CD4-positive, alpha-beta T cell treated with Interleukin-2 at 100 ng/mL for 4 hours (primary cell): ENCODE measurements around the gene EXTL2.
"Not testable (repeated sequence)": the region's sequence is repeated elsewhere in the genome, so short reads cannot be mapped to it uniquely, and the experiment has no call there.

ENCODE experiments used
- DNase-seq: peaks from one replicate; pipeline ENCODE4 v3.0.0-alpha.2; 2020; ENCODE audit warnings: low spot score

The EXTL2 gene

DNA sequence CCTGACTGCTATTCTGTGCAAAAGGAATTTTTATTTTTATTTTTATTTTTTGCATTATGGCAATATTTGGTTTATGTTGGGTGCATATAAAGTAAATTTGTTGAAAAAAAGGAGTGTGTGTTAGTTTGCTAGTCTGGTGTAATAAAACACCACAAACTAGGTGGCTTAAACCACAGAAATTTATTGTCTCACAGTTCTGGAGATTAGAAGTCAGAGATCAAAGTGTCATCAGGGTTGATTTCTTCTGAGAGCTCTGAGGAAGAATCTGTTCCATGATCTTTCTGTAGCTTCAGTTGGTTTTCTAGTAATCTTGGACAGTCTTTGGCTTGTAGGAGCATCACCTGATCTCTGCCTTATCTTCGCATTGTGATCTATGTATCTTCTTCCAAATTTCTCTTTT is 7.7 kb upstream of the EXTL2 start:
- DNase-seq, result no peak

DNA sequence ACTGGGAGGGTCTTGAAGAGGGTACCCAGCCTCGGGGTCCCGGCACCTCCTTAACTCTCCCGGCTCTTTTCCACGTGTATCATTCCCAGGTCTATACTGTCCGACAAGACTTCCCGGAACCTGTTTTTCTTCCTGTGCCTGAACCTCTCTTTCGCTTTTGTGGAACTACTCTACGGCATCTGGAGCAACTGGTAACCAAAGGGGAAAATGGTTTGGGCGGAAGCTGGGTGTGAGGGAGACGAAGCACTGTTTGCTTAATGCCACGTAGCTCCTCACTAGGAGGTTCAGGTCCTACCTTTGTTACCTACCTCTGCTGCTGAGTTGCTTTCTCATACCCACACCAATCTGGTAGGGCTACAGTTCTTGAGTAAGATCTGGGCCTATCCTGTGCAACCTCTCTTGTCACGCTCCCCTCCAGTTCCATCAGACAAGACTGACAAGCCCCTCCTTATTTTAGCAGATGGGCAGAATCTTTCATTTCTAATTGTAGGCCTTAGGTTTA is 1.9 kb upstream of the EXTL2 start:
- peak; percentile 78 for DNase-seq

DNA sequence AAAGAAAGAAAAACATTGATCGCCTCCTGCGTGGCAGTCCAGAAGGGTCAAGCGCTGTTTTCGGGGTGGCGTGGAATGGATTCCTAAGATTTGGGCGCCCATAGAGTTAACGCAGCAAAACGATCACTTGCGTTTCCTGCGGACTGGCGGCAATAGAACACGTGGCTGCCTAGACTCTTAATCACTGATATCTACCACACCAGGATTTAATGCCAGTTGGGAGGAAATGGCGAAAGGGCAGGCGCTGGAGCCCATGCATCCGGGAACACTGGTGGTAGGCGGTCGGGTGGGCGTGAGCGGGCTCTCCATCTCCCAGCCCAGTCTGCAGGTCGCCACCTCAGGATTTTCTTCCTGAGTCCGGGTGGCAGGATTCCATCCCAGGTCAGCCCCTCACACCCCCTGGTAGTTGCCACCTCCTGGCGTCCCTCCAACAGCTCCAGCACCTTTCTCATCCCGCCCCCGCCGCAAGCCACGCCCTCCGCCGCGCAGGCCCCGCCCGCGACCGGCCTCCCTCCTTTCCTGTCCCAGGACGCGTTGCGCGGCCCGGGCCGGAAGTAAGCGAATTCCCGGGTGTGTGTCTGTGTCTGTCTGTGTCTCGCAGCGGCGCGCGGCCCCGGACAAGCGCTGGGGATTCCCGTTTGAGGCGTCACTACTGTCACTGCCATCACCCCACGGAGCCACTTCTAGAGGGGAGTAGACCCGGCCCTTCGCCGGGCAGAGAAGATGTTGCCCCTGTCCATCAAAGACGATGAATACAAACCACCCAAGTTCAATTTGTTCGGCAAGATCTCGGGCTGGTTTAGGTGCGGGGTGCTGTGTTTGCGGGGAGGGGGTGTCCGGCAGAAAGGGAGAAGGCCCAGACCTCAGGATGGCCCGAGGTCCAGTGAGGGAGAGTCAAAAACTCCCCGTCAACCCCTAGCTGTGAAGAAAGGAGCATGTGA is 1.2 kb upstream of the EXTL2 start, which contains the start of gene SLC30A7:
SLC30A7 (plus strand) TSS at position 551 of the 941 bp plus-strand sequence; CDS start at position 724, 173 bp downstream.
- peak; percentile 94 for DNase-seq

DNA sequence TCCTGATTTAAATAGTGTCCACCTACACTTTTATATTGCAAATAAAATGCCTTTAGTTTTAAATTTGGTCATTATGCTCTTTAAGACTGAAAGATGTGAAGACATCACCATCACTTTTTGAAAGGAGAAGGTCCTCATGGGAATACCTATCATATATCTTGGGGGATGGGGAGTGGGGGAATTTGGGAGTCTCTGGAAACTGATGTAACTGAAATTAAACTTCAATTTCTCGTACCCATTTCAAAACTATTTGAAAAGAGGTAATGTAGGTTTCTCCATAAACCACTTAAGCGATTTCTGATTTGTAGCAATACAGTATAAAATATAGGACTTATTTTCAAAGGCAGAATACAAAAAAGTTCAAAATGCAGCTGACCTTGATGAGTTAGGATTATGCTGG is 924 bp downstream of the EXTL2 start:
- no peak for DNase-seq

DNA sequence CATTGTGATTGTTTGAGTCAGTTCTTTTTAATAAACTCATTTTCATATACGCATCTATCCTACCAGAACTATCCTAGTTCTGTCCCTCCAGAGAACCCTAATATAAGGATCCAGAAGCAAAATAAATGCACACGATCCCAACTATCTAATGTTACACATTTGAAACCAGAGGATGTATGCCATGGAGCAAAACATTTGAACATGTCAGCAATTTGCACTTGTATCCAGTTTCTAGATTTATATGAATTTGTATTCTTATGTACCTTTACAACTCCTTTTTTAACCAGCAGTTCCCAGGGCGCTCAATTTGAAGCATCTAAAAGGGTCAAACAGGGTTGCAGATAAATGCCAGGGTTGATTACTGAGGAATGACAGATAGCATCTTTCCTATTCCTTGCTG is 2.1 kb downstream of the EXTL2 start:
- no peak for DNase-seq

DNA sequence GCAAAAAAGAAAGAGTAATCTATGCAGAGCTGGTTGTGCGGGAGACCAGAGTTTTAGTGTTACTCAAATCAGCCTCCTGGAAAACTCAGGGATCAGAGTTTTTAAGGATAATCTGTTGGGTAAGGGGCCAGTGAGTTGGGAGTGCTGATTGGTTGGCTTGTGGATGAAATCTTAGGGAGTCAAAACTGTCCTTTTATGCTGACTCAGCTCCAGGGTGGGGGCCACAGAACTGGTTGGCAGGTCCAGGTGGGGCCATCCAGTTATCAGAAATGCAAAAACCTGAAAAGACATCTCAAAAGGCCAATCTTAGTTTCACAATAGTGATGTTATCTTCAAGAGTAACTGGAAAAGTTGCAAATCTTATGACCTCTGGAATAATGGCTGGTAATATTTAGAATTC is 3.3 kb downstream of the EXTL2 start:
- DNase-seq, result no peak

DNA sequence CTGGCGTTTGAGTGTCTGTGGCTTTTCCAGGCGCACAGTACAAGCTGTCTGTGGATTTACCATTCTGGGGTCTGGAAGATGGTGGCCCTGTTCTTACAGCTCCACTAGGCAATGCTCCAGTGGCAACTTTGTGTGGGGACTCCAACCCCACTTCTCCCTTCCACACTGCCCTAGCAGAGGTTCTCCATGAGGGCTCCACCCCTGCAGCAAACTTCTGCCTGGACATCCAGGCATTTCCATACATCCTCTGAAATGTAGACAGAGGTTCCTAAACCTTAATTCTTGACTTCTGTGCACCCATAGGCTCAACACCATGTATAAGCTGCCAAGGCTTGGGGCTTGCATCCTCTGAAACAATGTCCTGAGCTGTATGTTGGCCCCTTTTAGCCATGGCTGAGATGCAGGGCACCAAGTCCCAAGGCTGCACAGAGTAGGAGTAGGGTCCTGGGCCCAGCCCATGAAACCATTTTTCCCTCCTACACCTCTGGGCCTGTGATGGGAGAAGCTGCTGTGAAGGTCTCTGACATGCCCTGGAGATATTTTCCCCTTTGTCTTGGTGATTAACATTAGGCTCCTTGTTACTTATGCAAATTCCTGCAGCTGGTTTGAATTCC is 4.7 kb downstream of the EXTL2 start:
- not testable (repeated sequence) for DNase-seq

DNA sequence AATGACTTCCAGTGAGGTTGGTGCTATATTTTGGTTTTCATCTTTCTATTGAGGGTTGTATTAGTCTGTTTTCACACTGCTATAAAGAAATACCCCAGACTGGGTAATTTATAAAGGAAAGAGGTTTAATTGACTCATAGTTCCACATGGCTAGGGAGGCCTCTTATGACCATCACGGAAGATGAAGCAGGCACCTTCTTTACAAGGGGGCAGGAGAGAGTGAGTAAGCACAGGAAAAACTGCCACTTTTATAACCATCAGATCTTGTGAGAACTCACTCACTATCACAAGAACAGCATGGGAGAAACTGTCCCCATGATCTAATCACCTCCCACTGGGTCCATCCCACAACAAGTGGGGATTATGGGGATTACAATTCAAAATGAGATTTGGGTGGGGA is 5.6 kb downstream of the EXTL2 start:
- not testable (repeated sequence) for DNase-seq

DNA sequence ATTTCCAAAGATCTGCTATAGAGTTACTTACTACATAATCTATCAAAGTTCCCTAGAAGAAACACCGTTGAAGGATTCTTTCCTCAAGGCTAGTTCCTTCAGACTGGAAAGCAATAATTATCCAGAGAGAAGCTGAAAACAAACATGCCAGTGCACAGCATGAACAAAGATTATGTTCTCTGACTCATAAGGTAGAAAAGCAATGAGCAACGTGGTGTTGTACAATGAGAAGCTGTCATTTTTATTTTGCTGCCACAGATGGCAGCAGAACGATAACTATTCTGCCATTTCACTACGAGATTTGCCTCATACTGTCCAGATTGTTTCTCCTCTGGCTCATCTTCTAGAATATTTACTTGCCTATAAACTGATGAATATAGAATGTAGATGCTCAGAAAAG is 10.7 kb downstream of the EXTL2 start:
- DNase-seq, result no peak

DNA sequence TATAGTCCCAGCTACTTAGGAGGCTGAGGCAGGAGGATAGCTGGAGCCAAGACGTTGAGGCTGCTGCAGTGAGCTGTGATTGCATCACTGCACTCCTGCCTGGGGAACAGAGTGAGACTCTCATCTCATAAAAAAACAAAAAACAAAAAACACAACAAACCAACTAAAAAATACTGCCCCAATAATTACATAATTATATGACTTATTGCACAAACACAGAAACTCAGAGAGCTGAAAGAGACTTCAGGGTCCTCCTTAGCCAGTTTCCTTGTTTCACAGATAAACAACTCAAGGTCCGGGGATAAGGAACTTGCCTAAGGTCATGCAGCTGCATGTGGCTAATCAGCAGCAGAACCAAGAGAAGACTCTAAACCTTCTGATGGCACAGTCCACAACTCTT is 11.9 kb downstream of the EXTL2 start:
- no peak for DNase-seq

DNA sequence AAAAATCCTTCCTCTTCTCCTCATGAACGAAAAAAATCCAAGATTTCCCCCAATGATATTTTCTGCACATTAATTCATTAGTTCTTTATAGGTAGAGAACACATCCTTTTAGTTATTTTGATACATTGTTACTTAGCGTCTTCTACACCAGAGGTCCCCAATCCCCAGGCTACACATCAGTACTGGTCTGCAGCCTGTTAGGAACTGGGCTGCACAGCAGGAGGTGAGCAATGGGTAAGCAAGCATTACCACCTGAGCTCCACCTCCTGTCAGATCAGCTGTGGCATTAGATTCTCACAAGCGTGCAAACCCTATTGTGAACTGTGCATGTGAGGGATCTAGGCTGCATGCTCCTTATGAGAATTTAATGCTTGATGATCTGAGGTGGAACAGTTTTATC is 13.0 kb downstream of the EXTL2 start:
- DNase-seq, result no peak

DNA sequence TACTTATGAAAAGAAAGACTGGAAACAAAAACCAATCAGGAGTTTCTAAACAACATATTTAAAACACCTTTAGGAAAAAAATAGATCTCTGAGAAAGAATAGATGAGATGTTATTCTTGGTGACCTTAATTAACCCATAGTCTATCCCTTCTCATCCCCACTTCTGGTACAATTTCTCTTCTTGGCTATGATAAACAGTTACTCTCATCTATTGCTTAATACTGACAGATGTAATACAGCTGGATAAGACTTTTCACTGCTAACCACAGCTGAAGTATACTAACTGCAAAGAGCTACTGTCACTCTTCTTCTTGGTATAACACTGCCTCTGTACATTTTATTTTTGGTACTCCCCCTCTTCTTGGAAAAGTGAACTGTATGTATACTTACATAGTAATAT is 15.2 kb downstream of the EXTL2 start:
- DNase-seq, result no peak

DNA sequence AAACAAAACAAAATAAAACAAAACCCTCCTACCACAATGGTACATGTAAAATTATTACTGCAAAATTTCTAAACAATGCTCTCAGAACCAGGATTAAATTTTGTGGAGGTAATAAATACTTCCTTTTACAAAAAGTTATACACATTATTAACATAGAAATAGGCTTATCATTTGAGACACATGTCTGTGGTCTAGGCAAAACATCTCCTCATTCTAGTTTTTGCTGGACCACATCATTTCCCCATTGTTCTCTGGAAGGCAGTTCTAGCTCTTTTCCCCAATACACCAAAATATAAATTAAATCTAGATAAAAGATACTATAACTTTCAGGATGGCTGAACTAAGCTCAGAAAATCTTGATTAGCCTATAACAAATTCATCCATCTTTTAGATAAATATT is 18.4 kb downstream of the EXTL2 start:
- DNase-seq, result no peak

DNA sequence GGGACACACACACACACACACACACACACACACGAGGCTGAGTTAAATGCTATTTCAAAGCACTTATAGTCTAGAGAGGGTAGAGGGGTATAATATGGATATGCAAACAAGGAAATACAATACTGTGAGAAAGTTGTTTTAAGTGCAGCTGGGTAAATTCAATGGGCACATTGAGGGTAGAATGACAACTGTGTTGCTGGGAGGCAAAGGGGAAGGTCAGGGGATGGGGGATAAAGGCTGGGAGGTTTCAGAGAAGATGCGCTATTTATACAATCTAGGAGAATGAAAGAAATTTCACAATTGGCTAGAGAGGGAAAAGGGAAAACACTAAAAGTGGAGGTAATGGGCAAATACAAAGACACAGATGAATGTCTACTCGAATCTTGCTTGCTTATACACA is 19.4 kb downstream of the EXTL2 start:
- DNase-seq, result no peak

DNA sequence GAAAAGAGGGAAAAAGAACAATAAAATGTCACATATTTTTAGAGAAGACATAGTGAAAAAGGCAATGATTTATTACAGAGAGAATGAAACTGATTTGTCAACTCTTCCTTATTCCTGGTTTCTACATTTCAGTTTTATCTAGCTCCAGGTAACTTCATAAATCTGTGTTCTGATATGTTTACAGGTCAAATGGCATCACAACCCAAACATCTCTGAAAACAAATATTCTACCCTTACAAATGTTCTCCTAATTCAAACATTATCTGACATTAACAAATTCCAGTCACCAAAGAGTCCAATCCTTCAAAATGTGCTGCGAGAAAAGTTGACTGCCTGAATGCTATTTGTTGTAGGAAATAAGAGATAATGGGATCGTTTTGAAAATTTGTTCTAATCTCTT is 20.2 kb downstream of the EXTL2 start:
- DNase-seq, result no peak

DNA sequence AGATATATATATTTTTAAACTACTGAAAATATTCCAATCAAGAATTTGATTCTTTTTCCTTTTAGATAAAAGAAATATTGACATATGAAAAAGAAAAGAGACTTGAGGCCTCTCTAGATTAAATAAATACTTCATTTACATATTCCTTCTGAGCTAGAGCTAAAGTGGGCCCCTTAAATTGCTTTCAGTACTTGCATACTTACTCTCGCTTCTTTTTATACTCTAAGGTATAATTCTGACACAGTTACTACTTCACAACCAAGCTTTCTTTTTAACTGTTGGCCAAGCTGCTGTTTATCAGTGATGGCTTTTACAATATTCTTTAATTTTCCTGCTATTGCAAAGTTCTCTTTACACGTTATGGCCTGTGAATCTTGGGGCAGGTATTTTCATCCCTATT is 24.6 kb downstream of the EXTL2 start:
- DNase-seq, result no peak

DNA sequence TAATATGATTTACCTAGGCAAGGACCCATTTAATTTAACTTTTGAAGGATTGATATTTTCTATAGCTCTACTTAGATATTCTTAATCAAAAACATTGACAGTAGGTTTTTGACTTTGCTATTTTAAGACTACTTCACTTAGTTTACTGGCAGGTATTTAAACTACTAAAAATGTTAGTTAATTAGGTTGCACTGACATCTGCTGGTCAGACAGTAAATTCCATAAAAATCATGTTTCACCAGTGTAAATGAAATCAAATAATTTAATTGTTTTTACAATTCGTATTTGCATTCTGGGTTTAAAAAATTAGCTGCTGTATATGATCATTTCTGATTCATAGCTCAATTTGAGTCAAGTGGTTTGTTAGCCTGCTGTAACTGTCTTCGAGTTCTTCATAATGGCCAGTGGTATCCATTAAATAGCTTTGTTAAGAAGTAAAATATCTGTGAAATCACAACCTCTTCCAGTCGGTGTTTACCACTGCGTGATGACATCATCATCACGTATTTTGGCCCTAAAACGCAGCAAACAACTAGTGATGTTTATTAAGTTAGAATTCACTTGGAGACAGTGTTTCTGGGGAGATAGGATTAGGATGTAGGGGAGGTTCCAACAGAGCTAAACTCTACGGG is 26.2 kb downstream of the EXTL2 start:
- DNase-seq, result peak; percentile 61

DNA sequence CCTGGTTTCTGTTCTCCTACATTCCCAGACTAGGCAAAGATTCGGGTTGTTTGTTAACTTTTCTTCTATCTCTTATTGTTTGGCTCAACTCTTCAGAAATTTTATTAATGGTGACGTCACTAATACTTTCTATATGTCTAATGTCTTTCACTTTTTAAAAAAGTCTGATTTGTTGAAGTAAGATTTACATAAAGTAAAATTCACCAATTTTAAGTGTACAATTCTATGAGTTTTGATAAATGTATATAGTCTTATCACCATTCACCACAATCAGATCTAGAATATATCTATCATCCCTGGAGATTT is 27.8 kb downstream of the EXTL2 start:
- DNase-seq, result no peak

DNA sequence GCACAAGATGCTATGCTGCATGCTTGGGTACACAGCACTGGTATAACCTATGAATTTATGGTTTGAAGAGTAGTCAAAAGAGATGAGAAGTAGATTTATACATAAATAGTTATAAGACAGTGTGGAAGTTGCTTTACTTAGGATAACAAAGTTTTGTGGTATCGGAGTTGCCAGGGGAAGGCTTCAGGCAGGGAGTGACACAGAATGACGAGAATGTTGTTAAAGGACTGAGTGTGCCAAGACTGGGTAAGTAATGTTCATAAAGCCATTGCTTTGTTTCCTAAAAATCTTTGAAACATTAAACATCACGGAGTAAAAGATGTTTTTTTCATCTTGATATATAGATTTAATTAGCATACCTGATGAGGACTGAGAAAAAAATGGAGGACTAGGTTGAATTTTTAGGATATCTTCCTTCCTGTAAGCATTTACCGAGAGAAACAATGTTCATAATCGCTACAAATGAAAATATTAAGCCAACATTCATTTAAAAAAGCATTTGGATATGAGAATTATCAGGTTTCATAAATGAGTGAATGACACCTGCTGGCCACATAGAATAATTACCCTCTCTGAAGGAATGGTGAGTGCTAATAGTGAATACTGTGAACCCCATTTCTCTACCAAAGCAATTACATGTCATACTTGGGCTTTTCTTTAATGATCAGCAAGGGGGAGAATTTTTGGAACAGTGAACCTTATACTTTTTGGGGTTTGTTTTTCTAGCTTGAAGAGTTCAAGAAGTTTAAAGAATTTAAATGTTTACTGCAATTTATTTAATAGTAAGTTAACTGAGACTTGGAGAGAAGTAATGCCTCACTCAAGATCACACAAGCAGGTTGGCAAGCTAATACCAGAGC is 28.4 kb downstream of the EXTL2 start:
- peak; percentile 35 for DNase-seq

DNA sequence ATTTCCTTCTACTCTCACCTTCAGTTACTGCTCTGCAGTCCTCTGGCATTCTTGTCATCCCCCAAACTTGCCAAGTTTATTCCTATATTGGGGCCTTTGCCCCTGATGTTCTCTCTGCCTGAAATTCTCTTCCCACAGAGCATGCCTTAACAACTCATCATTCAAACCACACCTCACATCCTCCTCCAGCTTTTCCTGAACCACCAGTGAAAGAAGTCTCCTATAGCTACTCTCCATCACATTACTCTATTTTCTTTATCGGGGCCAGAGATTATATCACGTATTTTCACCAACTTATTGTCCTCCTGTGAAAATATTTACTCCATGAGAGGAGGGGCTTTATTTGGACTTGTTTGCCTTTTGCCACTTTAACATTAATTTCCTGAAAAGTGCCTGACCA is 32.1 kb downstream of the EXTL2 start:
- no peak for DNase-seq

DNA sequence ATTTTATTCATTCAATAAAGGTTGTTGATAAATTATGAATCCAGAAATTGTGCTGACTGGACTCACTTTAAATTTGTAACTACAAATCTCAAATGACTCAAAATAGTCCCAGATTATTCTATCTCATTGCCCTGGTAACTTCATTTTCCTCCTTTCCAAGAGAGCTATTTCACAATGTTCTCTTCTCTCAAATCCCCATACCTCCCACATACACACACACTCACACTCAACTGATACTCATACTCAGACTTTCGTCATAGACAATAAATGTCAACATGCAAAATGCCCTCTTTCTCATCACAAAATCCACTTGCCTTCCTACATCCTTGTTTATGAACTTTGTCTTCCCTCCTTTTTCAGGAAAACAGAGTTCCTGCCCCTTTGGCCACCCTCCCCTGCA is 33.3 kb downstream of the EXTL2 start:
- no peak for DNase-seq

DNA sequence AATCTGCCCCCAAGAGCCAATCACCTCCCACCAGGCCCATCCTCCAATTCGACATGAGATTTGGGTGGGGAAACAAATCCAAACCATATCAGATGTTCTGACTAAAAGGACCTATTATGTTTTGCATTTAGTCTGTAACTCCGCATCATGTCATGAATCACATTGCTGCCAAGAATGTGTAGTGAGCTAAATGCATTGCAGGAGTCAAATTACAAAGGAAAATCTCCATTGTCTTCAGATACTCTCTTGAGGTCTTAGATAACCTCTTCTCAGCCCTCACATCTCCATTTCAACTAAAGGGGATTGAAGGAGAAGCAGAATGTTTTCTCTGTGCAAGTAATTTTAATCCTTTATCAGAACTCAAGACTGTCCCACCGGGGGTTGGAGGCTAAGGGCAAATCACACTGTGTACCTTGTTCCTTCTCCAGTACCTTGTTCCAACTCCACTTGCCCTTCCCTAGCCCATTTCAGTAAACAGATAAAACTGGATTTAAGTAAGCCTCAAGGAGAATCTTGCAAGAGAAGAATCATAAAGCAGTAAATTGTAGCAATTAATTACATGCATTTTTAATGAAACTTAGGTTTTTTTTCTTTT is 34.1 kb downstream of the EXTL2 start:
- no peak for DNase-seq
